Ovary (tissue), 9 donors: ENCODE data around the gene BRICD5. TPM values are rescaled to one million over a fixed set of nuclear protein-coding genes. Genes with fewer than 3 reads are reported as not detected.

ENCODE experiments used
- DNase-seq, 5 donors: peaks; one replicate each; pipeline ENCODE4 v3.0.0-alpha.2; 2019 to 2020
- H3K27ac ChIP-seq, 2 donors: fragments of 200-600 bp; one replicate each; pipeline versions ENCODE4 v1.5.1 to v1.8.0; 2019 to 2022
- H3K27me3 ChIP-seq: fragments of 200-600 bp; one replicate; pipeline ENCODE4 v1.8.0; 2022
- H3K36me3 ChIP-seq: fragments of 200-600 bp; sonication (generic); one replicate; pipeline ENCODE4 v1.5.1; 2019
- H3K4me1 ChIP-seq: one replicate; pipeline ENCODE4 v1.8.1; 2013; ENCODE audit warnings: mild to moderate bottlenecking, moderate library complexity; ENCODE audit not compliant: insufficient read depth
- H3K4me3 ChIP-seq: fragments of 200-600 bp; sonication (generic); one replicate; pipeline ENCODE4 v1.5.1; 2017
- H3K9me3 ChIP-seq, 2 donors: fragments of 200-600 bp in 1 of 2; sonication (generic) in 1 of 2; one replicate each; pipeline versions ENCODE4 v1.5.1 to v1.8.1; 2013 to 2019; ENCODE audit warnings: mild to moderate bottlenecking in 1 of 2, moderate library complexity in 1 of 2
- CTCF ChIP-seq, 3 donors: fragments of 450-650 bp in 2 of 3; fragments of 200-600 bp in 1 of 3; IDR thresholded peaks; one replicate each; pipeline versions ENCODE4 v1.5.1 to v1.8.0; 2016 to 2022; ENCODE audit warnings: antibody characterized with exemption in 3 of 3, mild to moderate bottlenecking in 1 of 3
- EP300 ChIP-seq: sonication (generic); formaldehyde crosslinking; IDR thresholded peaks from one replicate; pipeline ENCODE4 v1.6.1; 2017; ENCODE audit warnings: antibody characterized with exemption
- POLR2A ChIP-seq: fragments of 450-650 bp; IDR thresholded peaks from one replicate; pipeline ENCODE4 v1.6.1; 2017; ENCODE audit warnings: antibody characterized with exemption, mild to moderate bottlenecking, moderate library complexity
- WGBS, 3 donors: extraction: QIAGEN DNeasy Blood & Tissue Kit in 1 of 3; methylation state at CpG; one replicate each; pipeline versions ENCODE4 v1.1.5 to v1.1.7; 2013 to 2017; 5-methylcytosine and 5-hydroxymethylcytosine counted together
- intact Hi-C, 4 donors: fragments of 100-400 bp; cut with DNase I; formaldehyde crosslinking; loops; one replicate each; pipeline versions ENCODE4 v1.11.0 to v1.15.1; 2022 to 2023
- polyA plus RNA-seq, 2 donors: library from polyadenylated mRNA; stranded (reverse); fragments of 200-250 nt in 1 of 2; fragments of 350-450 nt in 1 of 2; fragmentation: Illumina TruSeq in 1 of 2; extraction: RNeasy Lipid Tissue Mini Kit (QIAGEN cat#74804) in 1 of 2; gene quantifications; one replicate each; pipeline ENCODE4 v1.2.3, GENCODE V29; 2013 to 2014
- total RNA-seq, 7 donors: library from RNA; depleted of rRNA in 2 of 7; stranded (reverse); fragments of >200 nt in 2 of 7; fragmentation: NEBNext Ultra II Directional in 3 of 7; extraction: Animal tissue kit (Norgen Biotek cat#: 25700) in 3 of 7; gene quantifications; one replicate each; pipeline versions ENCODE4 v1.1.0 to v1.2.4, GENCODE V29; 2016 to 2023
- donor health status: DM: no; HTN: no; CAD: no; lungs with moderate emphysema.
- donor health status: DM: no; HTN: no; CAD: no.
- donor health status: Bipolar disorder and iron deficiency.
- donor health status: DM: yes; HTN: yes; CAD: no.
- donor health status: DM: no; HTN: no; CAD: no.
- donor health status: DM: yes; HTN: yes; CAD: no.

The BRICD5 gene
- total and polyA plus RNA-seq, 9 donors, result 0.37 to 8.3 (median 6.2) TPM

GRCh38 chr16:2250652-2251295 lies 40.1 kb upstream of the BRICD5 start:
- Histone ChIP-seq H3K27me3 (no peaks in the 10 kb centered on the region), H3K4me3 (peak overlapping the region; percentile 46), H3K9me3 (no peaks in the 10 kb centered on the region), H3K36me3 (no peaks in the 10 kb centered on the region), H3K27ac (peak overlapping the region; percentile 77 to 78), H3K4me1 (peaks cover 2% of the 10 kb centered on the region)
- 3 to 4% (median 3%) methylated on average over 32 to 35 of the region's 35 CpGs for WGBS, 3 donors
- intact Hi-C loops, result loop anchor here in 1 of 4 donors (10.0 kb wide), 1 partner anchor 96 kb away; the partner anchor contains the start of gene TRAF7
- DNase-seq, result no peak
- TF ChIP-seq EP300, result no peak
- TF ChIP-seq CTCF (IDR thresholded peaks at IDR 0.05), result no peak

- H3K4me3 ChIP-seq, result no peak overlapping the region
- intact Hi-C loops, result no loop called here
- TF ChIP-seq CTCF (IDR thresholded peaks at IDR 0.05), result no peak
- TF ChIP-seq POLR2A, result no peak
- no peak for TF ChIP-seq EP300
- 84 to 91% (median 89%) methylated on average over 12 to 18 of the region's 18 CpGs for WGBS, 3 donors
- H3K36me3 ChIP-seq, result no peaks in the 10 kb centered on the region
- no peak overlapping the region for H3K27ac ChIP-seq
- no peak for DNase-seq
- H3K9me3 ChIP-seq, result no peaks in the 10 kb centered on the region
- no peaks in the 10 kb centered on the region for H3K27me3 ChIP-seq
- no peaks in the 10 kb centered on the region for H3K4me1 ChIP-seq
Measured at GRCh38 chr16:2246301-2246885, 35.7 kb upstream of the BRICD5 start.

GRCh38 chr16:2244926-2245795 lies 34.5 kb upstream of the BRICD5 start:
- intact Hi-C loops, result no loop called here
- no peak overlapping the region for H3K27ac ChIP-seq
- TF ChIP-seq CTCF (IDR thresholded peaks at IDR 0.05) (no peak), EP300 (no peak), POLR2A (no peak)
- H3K4me1 ChIP-seq, result no peaks in the 10 kb centered on the region
- no peaks in the 10 kb centered on the region for H3K36me3 ChIP-seq
- H3K4me3 ChIP-seq, result no peak overlapping the region
- no peaks in the 10 kb centered on the region for H3K27me3 ChIP-seq
- 88 to 94% (median 90%) methylated on average over 28 to 30 of the region's 30 CpGs for WGBS, 3 donors
- no peak for DNase-seq
- no peaks in the 10 kb centered on the region for H3K9me3 ChIP-seq

GRCh38 chr16:2244301-2244700 lies 33.6 kb upstream of the BRICD5 start:
- no peaks in the 10 kb centered on the region for H3K9me3 ChIP-seq
- no peak for DNase-seq
- no peak overlapping the region for H3K4me3 ChIP-seq
- WGBS, 3 donors, result 61 to 71% (median 67%) methylated on average over 17 of the region's 17 CpGs
- H3K27me3 ChIP-seq, result no peaks in the 10 kb centered on the region
- H3K4me1 ChIP-seq, result no peaks in the 10 kb centered on the region
- H3K27ac ChIP-seq, result no peak overlapping the region
- no peak for TF ChIP-seq EP300
- no peak for TF ChIP-seq CTCF (IDR thresholded peaks at IDR 0.05)
- no peak for TF ChIP-seq POLR2A
- no peaks in the 10 kb centered on the region for H3K36me3 ChIP-seq
- intact Hi-C loops, result no loop called here
